GM20000 (cell line): Measurements from ENCODE around the gene FAM107B.
"Not testable (repeated sequence)": the region's sequence is repeated elsewhere in the genome, so short reads cannot be mapped to it uniquely, and the experiment has no call there.

ENCODE experiments used
- DNase-seq: peaks from one replicate; pipeline ENCODE4 v3.0.0; 2012; ENCODE audit warnings: low spot score
- TF ChIP-seq, protein P1 (sequence below): IDR thresholded peaks from 2 replicates; pipeline ENCODE4 v1.5.1; 2012; ENCODE audit warnings: mild to moderate bottlenecking, control low read depth; ENCODE audit errors: extremely low read depth, missing control alignments

Gene FAM107B

DNA sequence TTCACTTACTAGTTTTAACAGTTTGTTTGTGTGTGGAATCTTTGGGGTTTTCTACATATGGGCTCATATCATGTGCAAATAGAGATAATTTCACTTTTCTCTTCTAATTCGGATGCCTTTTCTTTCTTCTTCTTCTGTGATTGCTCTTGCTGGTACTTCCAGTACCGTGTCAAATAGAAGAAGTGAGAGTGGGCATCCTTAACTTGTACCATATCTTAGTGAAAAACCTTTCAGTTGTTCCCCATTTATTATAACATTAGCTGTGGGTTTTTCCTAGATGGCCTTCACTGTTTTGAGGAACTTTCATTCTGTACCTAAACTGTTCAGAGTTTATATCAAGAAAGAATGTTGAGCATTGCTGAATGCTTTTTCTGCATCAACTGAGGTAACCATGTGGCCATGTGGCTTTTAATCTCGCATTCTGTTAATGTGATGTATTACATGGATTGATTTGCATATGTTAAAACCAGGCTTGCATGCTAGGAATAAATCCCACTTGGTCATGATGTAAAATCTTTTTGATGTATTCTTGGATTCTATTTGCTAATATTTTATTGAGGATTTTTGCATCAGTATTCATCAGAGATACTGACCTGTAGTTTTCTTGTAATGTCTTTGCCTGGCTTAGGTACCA, 78.7 kb downstream of the FAM107B start:
- TF ChIP-seq, protein P1, sequence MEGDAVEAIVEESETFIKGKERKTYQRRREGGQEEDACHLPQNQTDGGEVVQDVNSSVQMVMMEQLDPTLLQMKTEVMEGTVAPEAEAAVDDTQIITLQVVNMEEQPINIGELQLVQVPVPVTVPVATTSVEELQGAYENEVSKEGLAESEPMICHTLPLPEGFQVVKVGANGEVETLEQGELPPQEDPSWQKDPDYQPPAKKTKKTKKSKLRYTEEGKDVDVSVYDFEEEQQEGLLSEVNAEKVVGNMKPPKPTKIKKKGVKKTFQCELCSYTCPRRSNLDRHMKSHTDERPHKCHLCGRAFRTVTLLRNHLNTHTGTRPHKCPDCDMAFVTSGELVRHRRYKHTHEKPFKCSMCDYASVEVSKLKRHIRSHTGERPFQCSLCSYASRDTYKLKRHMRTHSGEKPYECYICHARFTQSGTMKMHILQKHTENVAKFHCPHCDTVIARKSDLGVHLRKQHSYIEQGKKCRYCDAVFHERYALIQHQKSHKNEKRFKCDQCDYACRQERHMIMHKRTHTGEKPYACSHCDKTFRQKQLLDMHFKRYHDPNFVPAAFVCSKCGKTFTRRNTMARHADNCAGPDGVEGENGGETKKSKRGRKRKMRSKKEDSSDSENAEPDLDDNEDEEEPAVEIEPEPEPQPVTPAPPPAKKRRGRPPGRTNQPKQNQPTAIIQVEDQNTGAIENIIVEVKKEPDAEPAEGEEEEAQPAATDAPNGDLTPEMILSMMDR: no peak

DNA sequence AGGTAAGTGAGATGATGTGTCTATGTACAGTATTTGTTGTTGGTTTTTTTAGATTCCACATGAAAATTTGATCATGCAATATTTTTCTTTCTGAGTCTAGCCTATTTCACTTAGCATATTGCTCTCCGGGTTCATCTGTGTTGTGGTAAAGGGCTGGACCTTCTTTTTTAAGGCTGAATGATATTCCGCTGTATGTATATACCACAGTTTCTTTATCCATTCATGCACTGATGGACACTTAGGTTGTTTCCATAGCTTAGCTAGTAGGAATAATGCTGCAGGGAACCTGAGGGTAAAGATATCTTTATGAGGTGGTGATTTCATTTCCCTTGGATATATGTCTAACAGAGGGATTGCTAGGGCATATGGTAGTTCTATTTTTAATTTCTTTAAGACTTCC, 80.8 kb downstream of the FAM107B start:
- TF ChIP-seq, protein P1: no peak
- DNase-seq: no peak

More for the DNA sequence above, 78.7 kb downstream of the FAM107B start:
- DNase-seq: no peak

DNA sequence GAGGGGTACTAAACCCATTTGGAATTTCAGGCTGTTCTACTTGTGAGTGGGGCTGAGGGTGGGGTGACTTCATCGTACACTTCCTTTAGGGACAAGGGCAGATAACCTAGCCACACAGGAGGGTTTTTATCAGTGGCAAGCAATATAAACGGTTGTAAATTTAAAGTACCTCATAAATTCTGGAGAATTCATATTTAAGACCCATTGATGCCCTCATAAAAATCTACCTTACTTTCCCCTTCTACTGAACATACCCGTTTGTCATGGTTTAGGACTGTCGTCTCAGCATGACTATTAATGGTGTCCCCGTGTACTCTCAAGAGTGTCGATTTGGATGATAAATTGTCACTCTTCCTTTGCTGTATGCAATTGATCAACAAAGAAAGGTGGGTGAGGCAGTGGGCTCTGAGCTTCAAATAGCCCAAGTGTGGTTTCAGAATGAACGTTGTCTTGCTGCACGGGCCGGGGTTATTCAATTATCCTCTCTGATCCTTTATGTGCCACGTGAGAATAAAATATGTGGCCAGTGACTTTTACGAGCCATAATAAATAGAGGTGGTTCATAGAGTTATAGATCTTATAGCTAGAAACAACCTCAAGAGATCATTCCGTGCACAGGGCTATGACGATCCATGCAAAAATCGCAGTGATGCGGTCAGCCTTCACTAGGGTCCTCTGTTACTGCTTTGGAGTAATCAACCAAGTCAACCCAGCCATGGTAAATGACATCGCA, 82.2 kb downstream of the FAM107B start:
- TF ChIP-seq, protein P1: no peak
- no peak for DNase-seq

DNA sequence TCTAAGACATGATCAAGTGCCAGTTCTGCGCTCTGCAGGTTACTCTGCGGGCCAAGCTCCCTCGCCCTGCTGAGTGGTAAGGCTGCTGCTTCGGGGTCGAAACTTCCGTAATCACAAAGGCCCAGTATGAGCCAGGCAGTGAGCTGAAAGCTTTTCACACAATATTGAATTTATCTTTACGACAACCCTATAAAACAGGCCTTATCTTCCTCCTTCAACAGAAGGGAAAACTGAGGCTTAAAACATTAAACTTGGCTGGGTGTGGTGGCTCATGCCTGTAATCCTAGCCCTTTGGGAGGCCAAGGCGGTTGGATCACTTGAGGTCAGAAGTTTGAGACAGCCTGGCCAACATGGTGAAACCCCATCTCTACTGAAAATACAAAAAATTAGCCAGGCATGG, 83.3 kb downstream of the FAM107B start:
- no peak for DNase-seq
- TF ChIP-seq, protein P1: no peak

DNA sequence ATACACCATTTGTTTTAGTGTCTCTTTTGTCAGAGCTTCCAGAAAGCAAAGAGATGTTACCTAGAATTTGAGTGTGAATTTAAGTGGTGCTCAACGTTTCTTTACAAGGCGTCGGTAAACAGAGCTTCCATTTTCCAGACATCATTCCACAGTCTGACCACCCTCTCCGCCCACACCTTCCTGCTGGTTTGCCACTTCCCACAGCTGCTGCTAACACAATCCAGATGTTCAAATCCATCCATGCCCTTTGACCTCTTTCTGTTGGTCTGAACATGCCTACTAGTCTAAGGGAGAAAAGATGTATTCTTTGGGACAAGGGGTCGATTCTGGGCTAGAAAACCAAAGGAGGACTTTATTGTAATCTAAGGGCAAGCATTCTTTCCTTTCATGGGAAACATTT, 86.1 kb downstream of the FAM107B start:
- TF ChIP-seq, protein P1: no peak
- DNase-seq: no peak

DNA sequence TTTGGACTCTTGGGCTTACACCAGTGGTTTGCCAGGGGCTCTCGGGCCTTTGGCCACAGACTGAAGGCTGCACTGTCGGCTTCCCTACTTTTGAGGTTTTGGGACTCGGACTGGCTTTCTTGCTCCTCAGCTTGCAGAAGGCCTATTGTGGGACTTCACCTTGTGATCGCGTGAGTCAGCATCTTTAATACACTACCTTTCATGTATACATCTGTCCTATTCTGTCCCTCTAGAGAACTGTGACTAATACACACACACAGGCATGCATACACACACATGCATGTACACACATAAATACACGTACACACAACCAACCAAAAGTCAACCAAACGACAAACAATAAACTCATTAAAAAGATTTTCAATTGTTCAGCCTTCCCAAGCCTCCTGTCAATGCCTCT, 86.5 kb downstream of the FAM107B start:
- DNase-seq: not testable (repeated sequence)

DNA sequence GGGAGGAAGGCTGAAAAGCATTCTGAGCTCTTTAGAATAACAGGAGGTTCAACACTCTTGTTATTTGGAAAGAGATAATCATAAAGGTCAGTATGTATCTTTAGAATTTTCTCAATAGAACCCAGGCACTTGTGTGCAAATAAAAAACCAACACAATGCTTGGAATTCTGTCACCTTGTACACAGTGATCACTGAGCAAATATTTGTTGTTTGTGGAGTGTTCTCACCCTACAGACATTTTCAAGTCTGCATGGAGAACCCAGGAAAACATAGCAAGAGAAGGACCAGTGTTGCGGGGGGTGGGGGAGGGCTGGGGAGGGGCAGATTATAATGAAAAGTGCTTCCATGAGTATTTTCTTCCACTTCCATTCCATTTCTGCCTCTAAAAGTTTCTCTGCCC, 87.4 kb downstream of the FAM107B start:
- no peak for DNase-seq
- TF ChIP-seq, protein P1: no peak

DNA sequence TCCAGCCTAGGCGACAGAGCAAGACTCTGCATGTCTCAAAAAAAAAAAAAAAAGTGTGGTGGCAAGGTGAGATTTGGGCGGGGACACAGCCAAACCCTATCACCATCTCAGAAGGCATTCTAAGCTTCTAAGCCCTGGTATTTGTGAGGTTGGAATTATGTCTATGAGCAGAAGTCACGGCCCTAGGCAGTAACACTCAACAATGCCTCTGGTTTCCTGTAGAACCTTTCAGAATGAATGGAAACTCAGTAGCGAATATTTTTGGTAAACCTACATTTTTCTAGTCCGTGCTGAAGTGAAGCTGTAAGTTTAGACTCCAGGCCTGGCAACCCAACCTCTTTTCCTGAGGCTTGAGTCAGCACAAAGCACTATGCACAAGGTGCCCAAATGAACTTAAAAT, 88.3 kb downstream of the FAM107B start:
- TF ChIP-seq, protein P1: no peak
- DNase-seq: no peak
